ENCODE results near the gene KDM4C.

KDM4C gene

GRCh38 chr9:6999794-7000193, 242.0 kb downstream of the KDM4C start:
- TF ChIP-seq CTCF (IDR thresholded peaks at IDR 0.05; ENCODE audit: control insufficient read depth, extremely low read depth, insufficient read depth), result no peak
- no peak overlapping the region for H3K4me3 ChIP-seq (ENCODE audit: low read depth, low read length)
- no peak for DNase-seq (ENCODE audit: low read depth)

- no peak overlapping the region for H3K4me3 ChIP-seq (ENCODE audit: low read depth, low read length)
- DNase-seq (ENCODE audit: low read depth), result no peak
- no peak for TF ChIP-seq CTCF (IDR thresholded peaks at IDR 0.05; ENCODE audit: control insufficient read depth, extremely low read depth, insufficient read depth)
Measured at GRCh38 chr9:7001571-7001970, 243.8 kb downstream of the KDM4C start.

GRCh38 chr9:7003861-7004260, 246.1 kb downstream of the KDM4C start:
- TF ChIP-seq CTCF (IDR thresholded peaks at IDR 0.05; ENCODE audit: control insufficient read depth, extremely low read depth, insufficient read depth), result no peak
- no peak overlapping the region for H3K4me3 ChIP-seq (ENCODE audit: low read depth, low read length)
- no peak for DNase-seq (ENCODE audit: low read depth)

GRCh38 chr9:7006417-7006816, 248.6 kb downstream of the KDM4C start:
- TF ChIP-seq CTCF (IDR thresholded peaks at IDR 0.05; ENCODE audit: control insufficient read depth, extremely low read depth, insufficient read depth), result no peak
- H3K4me3 ChIP-seq (ENCODE audit: low read depth, low read length), result no peak overlapping the region
- no peak for DNase-seq (ENCODE audit: low read depth)

- H3K4me3 ChIP-seq (ENCODE audit: low read depth, low read length), result no peak overlapping the region
- no peak for DNase-seq (ENCODE audit: low read depth)
- TF ChIP-seq CTCF (IDR thresholded peaks at IDR 0.05; ENCODE audit: control insufficient read depth, extremely low read depth, insufficient read depth), result no peak
Measured at GRCh38 chr9:7008411-7008810, 250.6 kb downstream of the KDM4C start.

- H3K4me3 ChIP-seq (ENCODE audit: low read depth, low read length), result no peak overlapping the region
- no peak for DNase-seq (ENCODE audit: low read depth)
- no peak for TF ChIP-seq CTCF (IDR thresholded peaks at IDR 0.05; ENCODE audit: control insufficient read depth, extremely low read depth, insufficient read depth)
Measured at GRCh38 chr9:7009065-7009464, 251.3 kb downstream of the KDM4C start.

GRCh38 chr9:7011395-7012067, 253.8 kb downstream of the KDM4C start:
- no peak for TF ChIP-seq CTCF (IDR thresholded peaks at IDR 0.05; ENCODE audit: control insufficient read depth, extremely low read depth, insufficient read depth)
- DNase-seq (ENCODE audit: low read depth), result no peak
- H3K4me3 ChIP-seq (ENCODE audit: low read depth, low read length), result no peak overlapping the region

Measured in LNCaP clone FGC (cell line).